CD4-positive, alpha-beta T cell (primary cell): ENCODE data around the gene DNAJC15. TPM values are rescaled to one million over a fixed set of nuclear protein-coding genes. Genes with fewer than 3 reads are reported as not detected.

Experiments
- ATAC-seq: fragments of 200-7000 bp; cut with Tn5 transposase; one replicate; pipeline ENCODE4 v1.10.0; 2022; ENCODE audit warnings: mild to moderate bottlenecking; ENCODE audit not compliant: poor library complexity
- CTCF ChIA-PET: fragments of 350-600 bp; sonication (Branson Sonifier 250); formaldehyde crosslinking; loops from one replicate; lab custom pipeline; 2021; ENCODE audit warnings: antibody characterized with exemption, inconsistent platforms; lab: Charles Lee
- POLR2A ChIA-PET: fragments of 350-600 bp; sonication (Branson Sonifier 250); formaldehyde crosslinking; loops from one replicate; lab custom pipeline; 2021; ENCODE audit warnings: antibody characterized with exemption, inconsistent platforms; lab: Charles Lee
- DNase-seq, 14 experiments: peaks; one replicate each; pipeline ENCODE4 v3.0.0-alpha.2; 2013 to 2020; ENCODE audit warnings: mixed read lengths in 2 of 14
- H3K27ac ChIP-seq, 2 donors: one replicate each; pipeline versions ENCODE4 v1.5.1 to v1.7.0; 2013; ENCODE audit warnings: low read length in 2 of 2, low read depth in 1 of 2, mild to moderate bottlenecking in 1 of 2
- H3K27me3 ChIP-seq, 2 experiments: 1 replicate in 1 of 2; 2 replicates in 1 of 2; pipeline versions ENCODE4 v1.6.1 to v1.7.0; 2013; ENCODE audit warnings: low read length in 2 of 2, control low read depth in 1 of 2, mild to moderate bottlenecking in 1 of 2, moderate library complexity in 1 of 2; ENCODE audit not compliant: insufficient read depth in 2 of 2, control insufficient read depth in 1 of 2
- H3K36me3 ChIP-seq: one replicate; pipeline ENCODE4 v1.6.1; 2013; ENCODE audit warnings: low read length, control low read depth; ENCODE audit not compliant: insufficient read depth
- H3K4me1 ChIP-seq: one replicate; pipeline ENCODE4 v1.6.1; 2013; ENCODE audit warnings: low read length, control low read depth; ENCODE audit not compliant: insufficient read depth
- H3K4me3 ChIP-seq: one replicate; pipeline ENCODE4 v1.5.1; 2013; ENCODE audit warnings: mild to moderate bottlenecking, low read length, moderate library complexity
- H3K9me3 ChIP-seq, 2 experiments: 1 replicate in 1 of 2; 2 replicates in 1 of 2; pipeline versions ENCODE4 v1.6.1 to v1.7.0; 2013; ENCODE audit warnings: low read length in 2 of 2, mild to moderate bottlenecking in 2 of 2, control low read depth in 1 of 2, moderate library complexity in 1 of 2; ENCODE audit not compliant: control insufficient read depth in 1 of 2, insufficient read depth in 1 of 2
- H3K27ac Mint-ChIP-seq: one replicate; pipeline ENCODE4 v1.8.0; 2020; ENCODE audit warnings: mixed read lengths
- H3K27me3 Mint-ChIP-seq: one replicate; pipeline ENCODE4 v1.8.0; 2021; ENCODE audit warnings: mixed read lengths
- H3K36me3 Mint-ChIP-seq: one replicate; pipeline ENCODE4 v1.8.0; 2021; ENCODE audit warnings: low read depth, mixed read lengths
- H3K4me1 Mint-ChIP-seq: one replicate; pipeline ENCODE4 v1.8.0; 2021; ENCODE audit warnings: low read depth, mixed read lengths
- H3K4me3 Mint-ChIP-seq: one replicate; pipeline ENCODE4 v1.8.0; 2020; ENCODE audit warnings: mild to moderate bottlenecking, mixed read lengths
- H3K9me3 Mint-ChIP-seq: one replicate; pipeline ENCODE4 v1.8.0; 2020; ENCODE audit warnings: mixed read lengths
- CTCF ChIP-seq: fragments of 200-600 bp; IDR thresholded peaks from one replicate; pipeline ENCODE4 v1.8.0; 2022; ENCODE audit warnings: antibody characterized with exemption, mild to moderate bottlenecking
- intact Hi-C, 2 experiments: fragments of 100-400 bp; cut with DNase I in 1 of 2; cut with micrococcal nuclease in 1 of 2; formaldehyde crosslinking; loops; one replicate each; pipeline versions ENCODE4 v1.15.1 to v1.9.0; 2023 to 2025; cut with DNase I, micrococcal nuclease
- total RNA-seq, 174 experiments: library from RNA in 2 of 174; stranded (reverse) in 2 of 174; gene quantifications; one replicate each; pipeline ENCODE4 v1.2.3 and lab custom pipeline; 2021 to 2026

DNAJC15 gene
- total RNA-seq, 2 experiments from 2014 or later, result 6.8 to 7.6 TPM

GRCh38 chr13:43119206-43119605, 95.8 kb downstream of the DNAJC15 start:
- Mint-ChIP-seq H3K4me3 (no peak overlapping the region), H3K27me3 (peaks cover 5% of the 10 kb centered on the region), H3K27ac (no peak overlapping the region), H3K4me1 (no peaks in the 10 kb centered on the region), H3K9me3 (no peaks in the 10 kb centered on the region), H3K36me3 (no peaks in the 10 kb centered on the region)
- Histone ChIP-seq H3K27me3 (peaks cover 0 to 4% of the 10 kb centered on the region in 2 experiments), H3K27ac (no peak overlapping the region), H3K4me3 (no peak overlapping the region), H3K36me3 (no peaks in the 10 kb centered on the region), H3K4me1 (no peaks in the 10 kb centered on the region), H3K9me3 (no peaks in the 10 kb centered on the region)
- TF ChIP-seq CTCF, result no peak
- DNase-seq, result no peak
- CTCF ChIA-PET, result no interaction called here
- intact Hi-C loops, result no loop called here
- POLR2A ChIA-PET, result no interaction called here
- no peak for ATAC-seq

GRCh38 chr13:43122791-43123190, 99.4 kb downstream of the DNAJC15 start:
- no peaks in the 10 kb centered on the region for H3K36me3 ChIP-seq
- no peak overlapping the region for H3K27ac ChIP-seq
- Mint-ChIP-seq H3K9me3 (no peaks in the 10 kb centered on the region), H3K27ac (no peak overlapping the region), H3K4me3 (no peak overlapping the region), H3K27me3 (peaks cover 5% of the 10 kb centered on the region), H3K4me1 (peaks cover 5% of the 10 kb centered on the region), H3K36me3 (no peaks in the 10 kb centered on the region)
- peaks cover 0 to 5% of the 10 kb centered on the region in 2 experiments for H3K27me3 ChIP-seq
- POLR2A ChIA-PET, result no interaction called here
- intact Hi-C loops, result no loop called here
- peaks cover under 1% of the 10 kb centered on the region for H3K4me1 ChIP-seq
- no peaks in the 10 kb centered on the region for H3K9me3 ChIP-seq
- CTCF ChIA-PET, result interaction anchor here (0.6 kb wide), 1 partner anchor 49 kb away, joined by 4 read pairs; no protein-coding TSS in a partner anchor
- no peak for TF ChIP-seq CTCF
- H3K4me3 ChIP-seq, result no peak overlapping the region
- no peak for DNase-seq
- no peak for ATAC-seq

GRCh38 chr13:43123856-43124255, 100.5 kb downstream of the DNAJC15 start:
- no peak overlapping the region for H3K27ac ChIP-seq
- peaks cover 0 to 3% of the 10 kb centered on the region in 2 experiments for H3K27me3 ChIP-seq
- no peak overlapping the region for H3K4me3 ChIP-seq
- no peak for ATAC-seq
- ChIA-PET CTCF (no interaction called here), POLR2A (no interaction called here)
- H3K27me3 Mint-ChIP-seq, result peaks cover 5% of the 10 kb centered on the region
- no peak overlapping the region for H3K4me3 Mint-ChIP-seq
- peaks cover 5% of the 10 kb centered on the region for H3K4me1 ChIP-seq
- intact Hi-C loops, result no loop called here
- H3K9me3 Mint-ChIP-seq, result no peaks in the 10 kb centered on the region
- no peak for TF ChIP-seq CTCF
- H3K36me3 ChIP-seq, result no peaks in the 10 kb centered on the region
- H3K9me3 ChIP-seq, result no peaks in the 10 kb centered on the region
- no peak for DNase-seq
- peaks cover 13% of the 10 kb centered on the region for H3K4me1 Mint-ChIP-seq
- no peak overlapping the region for H3K27ac Mint-ChIP-seq
- H3K36me3 Mint-ChIP-seq, result no peaks in the 10 kb centered on the region
